GM18870 (cell line): ENCODE results near the gene PIGR.
"Not testable (repeated sequence)": the region's sequence is repeated elsewhere in the genome, so short reads cannot be mapped to it uniquely, and the experiment has no call there.

ENCODE experiments used
- ATAC-seq: cut with Tn5 transposase; IDR thresholded peaks from one replicate; pipeline ENCODE4 v1.9.1; 2021; ENCODE audit warnings: moderate library complexity; ENCODE audit not compliant: unreplicated experiment

PIGR gene

GRCh38 chr1:206935491-206936067 lies 10.7 kb downstream of the PIGR start:
- ATAC-seq: no peak

DNA sequence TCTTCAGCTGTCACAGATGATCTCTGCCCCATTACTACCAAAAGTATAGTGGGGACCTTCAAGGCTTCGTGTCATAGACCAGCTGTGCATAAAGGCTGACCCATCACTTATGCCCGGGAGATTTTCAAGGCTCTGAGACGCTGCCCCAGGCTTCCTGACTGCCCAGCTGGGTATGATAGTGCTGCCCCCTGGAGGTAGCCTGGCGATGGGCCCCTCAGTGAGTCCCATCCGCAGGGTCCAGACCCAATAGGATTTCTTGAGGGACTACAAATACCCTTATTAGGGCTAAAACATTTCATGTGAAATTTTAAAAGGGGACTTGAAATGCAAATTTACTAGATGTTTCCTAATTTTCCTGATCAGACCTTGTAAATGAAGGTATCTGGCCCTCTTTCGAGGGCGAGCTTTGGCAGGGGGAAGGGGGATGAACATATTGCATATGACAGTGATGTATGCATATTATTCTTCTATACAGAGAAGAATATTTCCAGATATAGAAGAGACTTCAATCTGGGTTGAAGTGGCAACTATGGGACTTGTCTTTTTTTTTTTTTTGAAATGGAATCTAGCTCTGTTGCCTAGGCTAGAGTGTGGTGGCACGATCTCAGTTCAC lies 12.8 kb downstream of the PIGR start:
- no peak for ATAC-seq

GRCh38 chr1:206932177-206932576 lies 14.1 kb downstream of the PIGR start:
- ATAC-seq: no peak

GRCh38 chr1:206931709-206932108 lies 14.6 kb downstream of the PIGR start:
- ATAC-seq: no peak

- peak; percentile 80 for ATAC-seq
Observed at GRCh38 chr1:206930210-206930798, 16.0 kb downstream of the PIGR start.

DNA sequence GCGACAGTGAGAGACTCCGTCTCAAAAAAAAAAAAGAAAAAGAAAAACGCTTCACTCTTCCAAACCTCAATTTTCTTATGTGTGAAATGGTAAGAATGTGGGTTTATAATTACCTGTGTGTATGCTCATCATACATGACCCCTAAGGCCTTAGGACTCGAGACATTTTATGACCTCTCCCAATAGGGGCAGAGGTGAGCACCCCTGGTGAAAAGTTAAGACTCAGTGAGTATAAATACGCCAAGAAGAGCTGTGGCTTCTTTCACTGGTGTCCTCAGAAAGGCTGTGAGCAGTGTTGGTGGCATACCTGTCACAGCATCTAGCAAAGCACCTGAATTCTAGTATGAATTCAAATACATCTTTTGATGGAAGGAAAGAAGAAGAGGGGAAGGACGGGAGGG lies 16.7 kb downstream of the PIGR start:
- ATAC-seq: no peak

- no peak for ATAC-seq
Observed at GRCh38 chr1:206926286-206926685, 20.0 kb downstream of the PIGR start.

DNA sequence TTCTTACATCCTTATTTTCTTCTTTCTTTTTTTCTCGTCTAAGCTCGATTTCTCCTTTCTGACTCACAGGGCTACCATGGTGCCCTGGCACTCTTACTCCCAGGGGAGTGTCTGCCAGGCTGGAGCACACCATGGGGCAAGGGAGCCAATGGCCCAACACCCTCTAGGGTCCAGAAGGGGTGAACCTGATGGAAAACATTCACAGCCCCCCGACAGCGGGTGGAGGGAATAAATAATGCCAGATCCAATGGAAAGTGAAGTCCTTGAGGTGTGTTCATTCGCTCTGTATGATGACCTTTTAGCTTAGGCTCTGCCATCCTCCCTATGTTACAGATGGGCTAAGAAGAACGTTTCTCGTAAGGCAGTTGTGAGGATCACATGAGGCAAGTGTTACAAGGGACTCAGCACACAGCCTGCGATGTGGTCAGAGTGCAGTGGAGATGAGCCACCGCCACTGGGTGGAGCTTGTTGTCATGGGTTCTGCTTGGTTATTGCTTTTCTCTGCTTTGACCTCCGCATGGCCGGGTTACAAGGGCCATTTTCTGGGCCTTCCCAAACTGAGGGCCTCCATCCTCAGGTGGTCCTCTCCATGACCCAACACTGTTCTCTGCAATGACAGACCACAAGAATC lies 21.0 kb downstream of the PIGR start:
- ATAC-seq: peak; percentile 54

- ATAC-seq: peak; percentile 3
Observed at GRCh38 chr1:206924592-206925105, 21.6 kb downstream of the PIGR start.

GRCh38 chr1:206923961-206924557 lies 22.2 kb downstream of the PIGR start:
- not testable (repeated sequence) for ATAC-seq

DNA sequence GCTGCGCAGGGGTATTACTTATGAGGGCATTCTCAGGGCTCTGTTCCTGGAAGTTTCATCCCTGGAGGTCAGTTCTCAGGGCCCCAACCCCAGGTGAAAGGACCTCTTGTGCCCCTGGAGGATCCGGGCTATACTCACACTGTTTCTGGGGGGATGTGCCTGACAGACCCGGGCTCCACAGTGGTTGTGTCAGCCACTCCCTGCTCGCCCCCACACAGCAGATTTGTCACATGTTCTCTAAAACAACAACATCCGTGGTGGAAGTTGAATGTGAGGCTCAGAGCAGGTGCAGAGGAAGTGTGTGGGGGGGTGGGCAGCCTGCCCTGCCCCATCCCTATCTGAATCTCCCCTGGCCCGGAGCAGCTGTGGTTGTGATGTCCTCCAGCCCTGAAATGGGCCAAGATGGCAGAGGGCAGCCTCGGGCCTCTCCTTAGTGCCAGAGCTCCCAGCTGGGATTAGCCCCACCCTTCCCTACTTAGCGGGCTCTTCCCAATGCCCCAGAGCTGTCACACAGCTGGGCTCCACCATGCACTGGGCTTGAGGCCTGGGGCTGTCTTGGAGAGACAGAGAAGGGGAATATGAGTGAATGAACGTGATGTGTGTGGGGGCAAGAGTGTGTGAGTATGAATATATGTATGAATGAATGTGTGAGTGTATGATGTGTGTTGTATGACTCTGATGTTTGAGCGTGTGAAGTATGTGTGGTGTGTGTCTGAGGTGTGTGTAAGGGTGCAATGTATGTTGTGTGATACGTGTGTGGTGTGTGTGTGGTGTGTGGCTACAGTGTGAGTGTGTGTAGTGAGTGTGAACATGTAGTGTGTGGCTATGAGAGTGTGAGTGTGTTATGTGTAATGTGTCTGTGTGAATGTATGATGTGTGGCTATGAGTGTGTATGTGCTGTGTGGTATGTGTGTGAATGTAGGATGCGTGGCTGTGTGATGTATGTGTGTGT lies 23.0 kb downstream of the PIGR start:
- ATAC-seq: peak; percentile 39

DNA sequence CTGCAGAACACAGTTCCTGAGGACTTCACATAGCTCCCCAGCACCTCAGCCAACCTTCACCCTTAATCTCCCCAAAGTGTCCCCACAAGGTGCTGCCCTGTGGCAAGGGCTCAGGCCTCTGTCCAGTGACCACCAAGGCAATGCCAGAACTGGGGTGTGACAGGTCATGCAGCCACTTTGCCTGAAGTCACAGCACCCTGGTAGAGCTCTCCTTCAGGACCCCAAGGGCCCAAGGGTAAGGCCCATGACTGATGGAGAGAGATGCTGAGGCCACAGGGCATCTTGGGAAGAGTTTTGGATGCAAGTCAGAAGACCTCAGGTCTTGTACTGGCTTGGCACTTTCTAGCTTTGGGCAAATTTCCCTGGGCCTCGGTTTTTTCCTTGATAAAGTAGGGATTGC lies 23.7 kb downstream of the PIGR start:
- ATAC-seq: no peak

DNA sequence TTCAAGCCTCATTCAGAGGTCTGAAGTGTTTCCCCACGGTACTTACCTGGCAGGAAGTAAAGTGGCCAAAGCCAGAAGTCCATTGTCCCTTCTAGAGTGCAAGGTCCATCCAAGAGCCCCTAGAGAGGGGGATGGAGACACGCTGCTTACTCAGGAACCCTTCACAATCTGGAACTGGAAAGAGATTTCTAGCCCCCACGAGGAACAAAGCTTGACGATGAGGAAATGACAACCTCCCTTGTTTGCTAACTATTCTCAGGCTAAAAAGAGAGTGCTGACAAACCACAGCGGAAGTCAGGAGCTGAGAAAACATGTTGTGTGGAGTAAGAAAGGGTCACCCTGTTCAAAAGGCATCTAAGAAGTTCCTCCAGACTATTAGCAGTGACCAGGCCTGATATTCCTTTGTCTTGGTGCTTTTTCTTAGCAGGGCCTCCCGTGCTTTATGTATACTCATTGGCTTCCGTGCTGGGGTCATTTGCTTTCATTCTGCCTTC lies 24.4 kb downstream of the PIGR start, which contains the start of gene FCMR:
Gene FCMR, minus strand, starts transcription at position 170 of the 494 bp plus-strand sequence. Its CDS starts 87 bp downstream, at position 83.
- no peak for ATAC-seq

DNA sequence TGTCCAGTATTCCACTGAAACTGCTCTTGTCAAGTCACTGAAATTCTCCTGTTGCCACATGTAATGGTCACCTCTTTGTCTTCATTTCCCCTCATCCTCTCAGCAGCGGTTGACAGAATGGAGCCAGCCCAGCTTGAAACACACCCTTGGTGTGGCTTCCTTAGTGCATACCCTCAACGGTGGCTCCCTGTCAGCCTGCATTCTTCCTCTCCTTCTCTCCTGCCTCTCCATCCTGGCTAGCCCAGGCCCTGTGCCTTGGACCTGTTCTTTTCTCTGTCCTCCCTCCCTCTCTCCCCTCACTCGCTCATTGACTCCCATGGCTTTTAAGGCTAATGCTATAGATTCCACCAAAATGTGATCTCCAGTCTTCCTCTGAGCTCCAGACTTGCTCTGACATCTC lies 28.2 kb downstream of the PIGR start:
- ATAC-seq: no peak

GRCh38 chr1:206916000-206916709 lies 30.1 kb downstream of the PIGR start:
- no peak for ATAC-seq

- ATAC-seq: no peak
Observed at GRCh38 chr1:206915030-206915735, 31.1 kb downstream of the PIGR start.

- no peak for ATAC-seq
Observed at GRCh38 chr1:206913766-206914537, 32.3 kb downstream of the PIGR start.

DNA sequence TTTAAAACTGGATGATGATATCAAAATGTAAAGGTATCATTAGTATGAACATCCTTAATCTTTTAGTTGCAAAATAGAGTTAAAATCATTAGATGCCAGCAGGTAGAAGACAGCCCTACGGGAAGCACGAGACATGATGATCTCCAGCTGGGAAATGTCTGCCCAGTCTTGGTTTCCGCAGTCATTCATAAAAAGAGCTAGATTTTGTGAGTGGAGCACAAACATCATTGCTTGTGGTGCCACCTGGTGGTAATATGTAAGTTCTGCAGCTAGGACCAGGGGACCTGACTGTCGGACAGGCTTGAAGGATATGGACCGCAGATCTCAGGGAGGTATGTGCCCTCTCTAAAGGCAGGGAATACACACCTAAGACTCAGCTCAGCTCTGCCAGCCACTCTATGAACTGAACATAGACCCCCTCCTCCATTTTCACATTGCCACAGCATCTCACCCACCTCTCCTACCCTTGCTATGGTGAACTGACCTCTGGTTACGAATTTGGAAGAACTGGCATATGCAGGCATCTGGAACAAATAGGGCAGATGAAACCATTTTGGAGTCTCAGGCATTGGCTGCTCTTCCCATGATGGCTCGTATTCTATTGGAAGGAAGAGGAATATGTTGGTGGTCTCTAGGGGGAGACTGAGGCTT lies 33.7 kb downstream of the PIGR start:
- ATAC-seq: peak; percentile 66
